Endothelial cell (in vitro differentiated cells): ENCODE data around the gene TLCD4. TPM values are rescaled to one million over a fixed set of nuclear protein-coding genes. Genes with fewer than 3 reads are reported as not detected.
A peak's percentile ranks its signal among the peaks of the same experiment; 100 is the strongest.

Experiments
- DNase-seq: peaks from one replicate; pipeline ENCODE4 v3.0.0; 2021; ENCODE audit warnings: low spot score
- H3K27ac Mint-ChIP-seq: one replicate; pipeline ENCODE4 v1.8.0; 2021; ENCODE audit warnings: mixed read lengths, inconsistent platforms; ENCODE audit not compliant: unreplicated experiment
- H3K27me3 Mint-ChIP-seq: one replicate; pipeline ENCODE4 v1.8.0; 2021; ENCODE audit warnings: mild to moderate bottlenecking, moderate library complexity, mixed read lengths, inconsistent platforms; ENCODE audit not compliant: unreplicated experiment
- H3K36me3 Mint-ChIP-seq: one replicate; pipeline ENCODE4 v1.8.0; 2021; ENCODE audit warnings: mild to moderate bottlenecking, low read depth, mixed read lengths, inconsistent platforms; ENCODE audit not compliant: unreplicated experiment
- H3K4me1 Mint-ChIP-seq: one replicate; pipeline ENCODE4 v1.8.0; 2021; ENCODE audit warnings: mild to moderate bottlenecking, mixed read lengths, inconsistent platforms; ENCODE audit not compliant: unreplicated experiment
- H3K4me3 Mint-ChIP-seq: one replicate; pipeline ENCODE4 v1.8.0; 2021; ENCODE audit warnings: mild to moderate bottlenecking, mixed read lengths, inconsistent platforms; ENCODE audit not compliant: unreplicated experiment
- H3K9me3 Mint-ChIP-seq: one replicate; pipeline ENCODE4 v1.8.0; 2021; ENCODE audit warnings: mixed read lengths, inconsistent platforms; ENCODE audit not compliant: unreplicated experiment
- CTCF ChIP-seq: fragments of 200-600 bp; sonication (generic); IDR thresholded peaks from one replicate; pipeline ENCODE4 v1.5.0; 2021; ENCODE audit warnings: antibody characterized with exemption; ENCODE audit not compliant: unreplicated experiment
- long read RNA-seq: library from polyadenylated mRNA; unstranded; transcript quantifications from one replicate; pipeline ENCODE4 v2.0.0, GENCODE V29; 2020; ENCODE audit not compliant: unreplicated experiment
- total RNA-seq: library from RNA; stranded (reverse); fragmentation: NEBNext Ultra II Directional; extraction: Animal tissue kit (Norgen Biotek cat#: 25700); gene quantifications from one replicate; pipeline ENCODE4 v1.2.1, GENCODE V29; 2021; ENCODE audit not compliant: unreplicated experiment

Gene TLCD4
- total RNA-seq, result 0.41 TPM
- long read RNA-seq, result 0 reads

- H3K4me3 Mint-ChIP-seq, result peak within 1 kb of the TSS; percentile 94
- TF ChIP-seq CTCF, result no peak
- peak; percentile 70 for DNase-seq
- no peak within 1 kb of the TSS for H3K27ac Mint-ChIP-seq
- peaks cover 7% of the 10 kb centered on the region for H3K27me3 Mint-ChIP-seq
- no peaks in the 10 kb centered on the region for H3K9me3 Mint-ChIP-seq
- peaks cover 3% of the 10 kb centered on the region for H3K4me1 Mint-ChIP-seq
- H3K36me3 Mint-ChIP-seq, result no peaks in the 10 kb centered on the region
Observed at GRCh38 chr1:95117207-95118066, at the start of gene TLCD4. TLCD4 (plus strand) TSS chr1:95117355; CDS start chr1:95143902, 26,547 bp downstream.

GRCh38 chr1:95067568-95067967 lies 49.6 kb upstream of the TLCD4 start:
- no peaks in the 10 kb centered on the region for H3K36me3 Mint-ChIP-seq
- H3K27me3 Mint-ChIP-seq, result peaks cover 3% of the 10 kb centered on the region
- no peaks in the 10 kb centered on the region for H3K9me3 Mint-ChIP-seq
- peaks cover 20% of the 10 kb centered on the region for H3K4me1 Mint-ChIP-seq
- no peak overlapping the region for H3K4me3 Mint-ChIP-seq
- H3K27ac Mint-ChIP-seq, result no peak overlapping the region
- no peak for DNase-seq
- no peak for TF ChIP-seq CTCF

- H3K36me3 Mint-ChIP-seq, result no peaks in the 10 kb centered on the region
- no peaks in the 10 kb centered on the region for H3K9me3 Mint-ChIP-seq
- peaks cover 22% of the 10 kb centered on the region for H3K4me1 Mint-ChIP-seq
- TF ChIP-seq CTCF, result no peak
- no peak for DNase-seq
- H3K27me3 Mint-ChIP-seq, result peaks cover 3% of the 10 kb centered on the region
- H3K4me3 Mint-ChIP-seq, result no peak overlapping the region
- no peak overlapping the region for H3K27ac Mint-ChIP-seq
Observed at GRCh38 chr1:95068956-95069709, 48.0 kb upstream of the TLCD4 start.

GRCh38 chr1:95069710-95070093 lies 47.5 kb upstream of the TLCD4 start:
- no peak for DNase-seq
- H3K27ac Mint-ChIP-seq, result no peak overlapping the region
- H3K4me1 Mint-ChIP-seq, result peaks cover 19% of the 10 kb centered on the region
- TF ChIP-seq CTCF, result no peak
- H3K36me3 Mint-ChIP-seq, result no peaks in the 10 kb centered on the region
- no peak overlapping the region for H3K4me3 Mint-ChIP-seq
- no peaks in the 10 kb centered on the region for H3K9me3 Mint-ChIP-seq
- peaks cover 3% of the 10 kb centered on the region for H3K27me3 Mint-ChIP-seq
